ENCODE measurements around the gene CDKN1C.

CDKN1C gene

DNA sequence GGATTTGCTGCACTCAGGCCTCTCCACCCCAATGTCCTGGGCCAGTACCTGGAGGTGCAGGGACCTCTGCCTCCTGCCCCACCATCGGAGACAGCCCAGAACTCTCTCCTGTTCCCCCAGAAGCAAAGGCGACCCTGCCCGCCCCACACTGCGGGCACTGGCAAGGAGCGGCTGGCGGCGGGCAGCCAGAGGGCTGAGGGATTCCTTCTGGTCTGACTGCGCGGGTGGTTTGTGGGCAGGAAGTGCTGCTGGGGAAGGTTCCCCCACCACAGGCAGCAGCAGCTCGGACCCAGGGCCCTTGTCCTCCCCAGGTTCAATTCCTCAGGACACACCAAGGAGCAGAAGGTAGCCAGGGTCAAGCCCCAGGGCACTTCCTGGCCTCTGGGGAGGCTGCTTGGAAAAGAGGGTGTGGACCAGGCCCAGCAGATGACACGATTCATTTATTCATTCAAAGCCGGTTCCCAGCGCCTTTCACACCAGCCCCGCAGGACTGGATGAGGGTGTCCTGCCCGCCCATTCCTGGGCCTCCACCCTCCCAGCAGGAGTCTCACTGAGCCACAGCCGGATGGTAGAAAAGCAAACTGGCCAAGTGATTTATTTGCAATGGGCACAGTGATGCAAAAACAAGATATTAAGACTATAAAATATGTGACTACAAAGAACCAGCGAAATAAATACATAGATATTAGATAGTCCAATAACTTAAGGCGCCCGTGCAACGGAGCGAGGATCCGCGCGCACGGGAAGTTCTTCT lies 42.5 kb upstream of the CDKN1C start:
- DNase-seq, result no peak
- TF ChIP-seq GATA1 (IDR thresholded peaks at IDR 0.05; ENCODE audit: low read depth, low read length), result no peak
- no peak for TF ChIP-seq POLR2A (IDR thresholded peaks at IDR 0.05; ENCODE audit: low read length)

DNA sequence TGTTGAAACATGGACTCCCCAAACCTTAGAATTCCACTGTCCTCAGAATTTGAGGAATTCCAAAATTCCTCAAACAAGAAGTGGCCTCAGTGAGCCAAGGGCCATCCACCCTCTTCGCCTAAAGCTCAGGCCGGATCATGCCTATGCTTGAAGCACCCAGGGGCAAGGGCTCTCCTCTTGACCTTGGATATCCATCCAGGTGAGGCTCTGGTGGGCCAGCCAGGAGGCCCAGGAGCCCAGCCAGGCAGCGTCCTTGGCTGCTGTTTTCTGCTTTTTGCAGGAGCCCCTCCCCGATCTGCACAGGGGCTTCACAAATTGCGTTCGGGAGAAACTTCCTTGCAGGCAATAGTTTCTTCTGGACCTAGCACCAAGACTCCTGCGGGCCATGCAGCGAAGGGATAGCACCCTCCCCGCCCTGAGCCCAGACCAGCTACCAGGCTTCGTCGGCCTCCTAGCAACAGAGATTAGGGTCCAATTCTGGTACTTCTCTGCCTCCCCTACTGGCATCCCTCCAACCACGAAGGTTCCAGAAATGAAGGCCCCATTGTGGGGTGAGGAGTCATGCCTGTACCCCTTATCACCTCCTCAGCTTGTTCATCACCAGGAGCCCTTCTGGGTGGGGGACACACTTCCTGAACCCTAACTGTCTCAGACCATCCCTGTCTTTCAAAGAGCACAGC lies 41.7 kb upstream of the CDKN1C start:
- no peak for DNase-seq
- TF ChIP-seq GATA1 (IDR thresholded peaks at IDR 0.05; ENCODE audit: low read depth, low read length) (no peak), POLR2A (IDR thresholded peaks at IDR 0.05; ENCODE audit: low read length) (no peak)

GRCh38 chr11:2926611-2927051 lies 41.1 kb upstream of the CDKN1C start:
- no peak for DNase-seq
- TF ChIP-seq GATA1 (IDR thresholded peaks at IDR 0.05; ENCODE audit: low read depth, low read length) (no peak), POLR2A (IDR thresholded peaks at IDR 0.05; ENCODE audit: low read length) (no peak)

DNA sequence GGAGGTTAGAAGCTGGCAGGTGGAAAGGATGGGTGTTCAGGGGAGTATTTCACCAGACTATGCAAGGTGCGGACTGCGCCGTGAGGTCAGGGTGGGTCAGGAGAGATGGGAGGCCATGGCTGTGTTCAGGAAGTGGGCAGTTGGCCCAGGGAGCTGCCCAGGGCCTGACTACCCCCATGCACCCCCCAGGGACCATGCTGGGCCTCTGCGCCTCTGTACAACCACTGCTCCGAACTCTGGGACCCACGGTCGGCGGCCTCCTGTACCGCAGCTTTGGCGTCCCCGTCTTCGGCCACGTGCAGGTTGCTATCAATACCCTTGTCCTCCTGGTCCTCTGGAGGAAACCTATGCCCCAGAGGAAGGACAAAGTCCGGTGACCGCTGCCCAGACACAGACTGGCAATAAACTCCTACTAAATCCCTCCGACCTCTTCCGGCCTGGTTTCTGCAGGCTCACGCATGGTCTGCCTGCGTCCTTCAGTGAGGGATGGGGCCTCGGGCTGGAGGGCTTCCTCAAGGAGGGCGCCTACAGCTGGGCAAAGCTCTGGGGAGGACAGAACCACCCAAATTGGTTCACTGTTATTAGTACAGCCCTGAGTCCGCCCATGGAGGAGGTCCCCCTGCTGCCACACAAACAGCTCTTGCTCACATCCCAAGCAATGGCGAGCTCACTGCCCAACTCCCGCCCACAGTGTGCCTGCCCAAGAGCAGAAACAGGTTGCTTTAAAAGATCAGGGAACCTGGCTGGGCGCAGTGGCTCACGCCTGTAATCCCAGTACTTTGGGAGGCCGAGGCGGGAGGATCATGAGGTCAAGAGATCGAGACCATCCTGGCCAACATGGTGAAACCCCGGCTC lies 39.5 kb upstream of the CDKN1C start:
- TF ChIP-seq POLR2A (IDR thresholded peaks at IDR 0.05; ENCODE audit: low read length), result no peak
- TF ChIP-seq GATA1 (IDR thresholded peaks at IDR 0.05; ENCODE audit: low read depth, low read length), result no peak
- no peak for DNase-seq

DNA sequence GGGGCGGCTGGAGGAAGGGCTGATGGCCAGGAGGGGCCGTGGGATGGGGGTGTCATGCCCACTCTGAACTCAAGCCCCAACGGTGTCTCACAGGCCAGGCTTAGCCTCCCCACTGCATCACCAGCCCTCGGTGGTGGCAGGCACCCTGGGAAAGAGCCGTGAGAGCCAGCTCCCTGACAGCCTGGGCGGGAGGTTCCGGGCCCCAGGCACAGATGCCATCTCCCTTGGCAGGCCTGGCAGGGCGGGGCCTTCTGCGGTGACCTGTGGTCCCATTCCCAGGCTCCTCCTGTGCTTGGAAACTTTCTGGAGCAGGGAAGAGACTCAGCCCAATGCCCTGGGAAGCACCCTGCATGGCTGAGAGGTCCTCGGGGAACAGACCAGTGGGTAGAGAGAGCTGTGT lies 38.8 kb upstream of the CDKN1C start:
- DNase-seq, result no peak
- no peak for TF ChIP-seq GATA1 (IDR thresholded peaks at IDR 0.05; ENCODE audit: low read depth, low read length)
- no peak for TF ChIP-seq POLR2A (IDR thresholded peaks at IDR 0.05; ENCODE audit: low read length)

GRCh38 chr11:2923446-2924375 lies 38.1 kb upstream of the CDKN1C start:
- TF ChIP-seq POLR2A (IDR thresholded peaks at IDR 0.05; ENCODE audit: low read length) (no peak), GATA1 (IDR thresholded peaks at IDR 0.05; ENCODE audit: low read depth, low read length) (no peak)
- DNase-seq, result no peak

GRCh38 chr11:2922655-2923054 lies 37.1 kb upstream of the CDKN1C start:
- no peak for DNase-seq
- TF ChIP-seq POLR2A (IDR thresholded peaks at IDR 0.05; ENCODE audit: low read length) (no peak), GATA1 (IDR thresholded peaks at IDR 0.05; ENCODE audit: low read depth, low read length) (no peak)

GRCh38 chr11:2921742-2922493 lies 36.3 kb upstream of the CDKN1C start:
- no peak for DNase-seq
- TF ChIP-seq GATA1 (IDR thresholded peaks at IDR 0.05; ENCODE audit: low read depth, low read length) (no peak), POLR2A (IDR thresholded peaks at IDR 0.05; ENCODE audit: low read length) (no peak)

DNA sequence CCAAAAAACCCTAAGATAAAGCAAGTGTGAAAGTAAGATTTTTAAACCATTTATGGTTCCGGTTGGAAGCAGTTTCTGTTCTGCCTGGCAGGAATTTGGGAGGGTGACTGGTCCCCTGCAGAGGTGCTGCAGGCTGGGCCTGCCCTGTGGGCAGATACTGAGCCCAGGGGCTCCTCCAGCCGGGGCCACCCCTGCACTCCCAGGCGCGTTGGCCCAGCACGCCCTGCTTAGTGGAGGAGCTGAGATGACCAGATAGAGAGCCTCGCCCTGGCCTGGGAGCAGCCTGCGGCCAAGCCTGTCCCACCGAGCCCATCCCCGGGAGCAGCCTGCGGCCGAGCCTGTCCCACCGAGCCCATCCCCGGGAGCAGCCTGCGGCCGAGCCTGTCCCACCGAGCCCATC lies 35.7 kb upstream of the CDKN1C start:
- no peak for DNase-seq
- no peak for TF ChIP-seq POLR2A (IDR thresholded peaks at IDR 0.05; ENCODE audit: low read length)
- TF ChIP-seq GATA1 (IDR thresholded peaks at IDR 0.05; ENCODE audit: low read depth, low read length), result no peak

DNA sequence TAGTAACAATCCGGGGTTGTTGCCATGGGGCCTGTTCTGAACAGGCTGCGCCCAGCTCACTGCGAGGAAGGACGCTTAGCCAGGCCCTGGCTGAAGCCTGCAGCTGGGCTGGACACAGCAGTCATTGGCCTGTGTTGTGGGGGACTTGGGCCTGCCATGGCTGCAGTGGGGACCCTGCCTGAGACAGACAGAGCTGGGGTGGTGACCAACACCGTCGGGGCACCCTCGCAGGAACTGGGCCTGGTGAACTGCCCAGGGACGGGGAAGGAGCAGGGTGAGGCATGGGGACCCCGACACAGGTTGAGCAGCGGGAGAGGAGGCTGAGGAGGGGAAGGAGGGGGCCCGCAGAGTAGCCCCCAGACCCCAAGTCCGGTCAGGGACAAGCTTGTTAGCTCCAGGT lies 34.8 kb upstream of the CDKN1C start:
- no peak for DNase-seq
- TF ChIP-seq POLR2A (IDR thresholded peaks at IDR 0.05; ENCODE audit: low read length) (no peak), GATA1 (IDR thresholded peaks at IDR 0.05; ENCODE audit: low read depth, low read length) (no peak)

DNA sequence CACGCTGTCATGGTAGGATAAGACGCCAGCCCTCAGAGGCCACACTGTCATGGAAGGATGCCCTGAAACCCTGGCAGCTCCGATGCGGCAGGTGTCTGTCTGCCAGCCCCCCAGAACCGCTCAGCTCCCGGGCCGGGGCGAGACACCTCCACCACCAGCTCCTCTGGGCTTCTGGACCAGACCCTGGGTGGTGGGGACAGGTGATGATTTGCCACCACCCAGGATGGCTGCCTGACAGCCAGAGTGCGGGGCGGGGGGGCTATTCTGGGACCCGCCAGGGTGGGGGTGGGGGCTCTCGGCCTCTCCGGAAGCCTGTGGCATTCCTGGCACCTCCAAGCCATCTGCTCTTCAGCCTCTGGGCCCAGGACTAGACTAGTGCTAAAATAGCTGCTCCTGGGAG lies 34.3 kb upstream of the CDKN1C start:
- TF ChIP-seq POLR2A (IDR thresholded peaks at IDR 0.05; ENCODE audit: low read length), result no peak
- TF ChIP-seq GATA1 (IDR thresholded peaks at IDR 0.05; ENCODE audit: low read depth, low read length), result no peak

GRCh38 chr11:2919188-2919587 lies 33.6 kb upstream of the CDKN1C start:
- no peak for TF ChIP-seq GATA1 (IDR thresholded peaks at IDR 0.05; ENCODE audit: low read depth, low read length)
- TF ChIP-seq POLR2A (IDR thresholded peaks at IDR 0.05; ENCODE audit: low read length), result no peak
- no peak for DNase-seq

More for the DNA sequence above, 34.3 kb upstream of the CDKN1C start:
- no peak for DNase-seq
